ENCODE measurements around the gene RUNX2. TPM values are rescaled to one million over a fixed set of nuclear protein-coding genes. Genes with fewer than 3 reads are reported as not detected.

The RUNX2 gene
- total RNA-seq, 4 donors from 2014 or later: 0.26 to 6.2 (median 2.1) TPM

DNA sequence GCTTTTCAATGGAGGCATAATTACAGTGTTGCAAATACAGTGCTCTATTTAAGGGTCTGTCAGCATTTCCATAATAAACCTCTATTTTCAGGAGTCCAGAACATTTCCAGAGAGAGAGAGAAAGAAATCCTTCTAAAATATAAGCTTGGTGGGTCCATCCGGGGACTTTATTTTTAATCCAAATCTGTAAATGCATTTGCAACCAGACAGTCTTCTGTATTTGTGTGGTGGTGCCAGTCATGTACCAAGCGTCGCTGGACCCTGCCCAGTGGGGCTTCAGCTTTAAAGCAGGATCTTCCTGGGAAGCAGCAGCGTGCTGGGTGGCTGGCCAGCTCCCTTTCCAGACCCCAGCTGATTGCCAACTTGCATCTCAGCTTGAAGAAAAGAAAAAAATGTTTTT lies 306.1 kb downstream of the RUNX2 start:
- no peak overlapping the region for H3K4me3 ChIP-seq
- no peaks in the 10 kb centered on the region for H3K9me3 ChIP-seq
- no peak for DNase-seq
- H3K27ac ChIP-seq: no peak overlapping the region
- H3K36me3 ChIP-seq: no peaks in the 10 kb centered on the region
- intact Hi-C loops (cut with DNase I; ENCODE audit: low total_unique reads): no loop called here
- no peaks in the 10 kb centered on the region for H3K4me1 ChIP-seq
- no peaks in the 10 kb centered on the region for H3K27me3 ChIP-seq
- TF ChIP-seq POLR2A (IDR thresholded peaks at IDR 0.05): no peak

DNA sequence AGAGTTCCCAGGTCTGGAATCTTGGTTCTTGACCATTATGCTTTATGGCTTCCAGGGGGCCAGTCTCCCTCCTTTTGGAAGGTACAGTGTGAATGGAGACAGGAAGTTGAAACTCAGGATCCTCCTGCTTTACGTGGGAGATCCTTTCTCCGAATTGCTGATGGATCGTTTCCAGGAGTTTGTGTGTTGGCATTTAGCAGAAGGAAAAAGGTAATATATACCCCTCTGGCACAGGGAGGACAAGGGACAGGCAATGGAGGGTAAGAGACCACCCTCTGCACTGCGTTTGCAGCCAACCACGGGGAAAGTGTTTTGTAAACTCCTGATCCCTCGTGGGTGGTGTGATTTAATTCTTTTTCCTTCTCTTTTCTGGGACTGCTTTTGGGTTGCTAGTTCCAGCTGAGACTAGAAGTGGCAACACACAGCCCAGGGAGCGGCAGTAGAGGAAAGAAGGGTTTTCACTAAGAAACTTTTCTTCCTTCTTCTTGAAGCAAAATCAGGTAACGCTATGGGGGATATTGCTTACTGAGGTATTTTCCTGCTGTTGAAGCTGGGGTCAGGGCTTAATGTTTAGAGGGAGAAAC lies 307.2 kb downstream of the RUNX2 start:
- H3K4me1 ChIP-seq: no peaks in the 10 kb centered on the region
- no peak overlapping the region for H3K4me3 ChIP-seq
- H3K27me3 ChIP-seq: no peaks in the 10 kb centered on the region
- intact Hi-C loops (cut with DNase I; ENCODE audit: low total_unique reads): no loop called here
- H3K27ac ChIP-seq: no peak overlapping the region
- TF ChIP-seq, protein P1, sequence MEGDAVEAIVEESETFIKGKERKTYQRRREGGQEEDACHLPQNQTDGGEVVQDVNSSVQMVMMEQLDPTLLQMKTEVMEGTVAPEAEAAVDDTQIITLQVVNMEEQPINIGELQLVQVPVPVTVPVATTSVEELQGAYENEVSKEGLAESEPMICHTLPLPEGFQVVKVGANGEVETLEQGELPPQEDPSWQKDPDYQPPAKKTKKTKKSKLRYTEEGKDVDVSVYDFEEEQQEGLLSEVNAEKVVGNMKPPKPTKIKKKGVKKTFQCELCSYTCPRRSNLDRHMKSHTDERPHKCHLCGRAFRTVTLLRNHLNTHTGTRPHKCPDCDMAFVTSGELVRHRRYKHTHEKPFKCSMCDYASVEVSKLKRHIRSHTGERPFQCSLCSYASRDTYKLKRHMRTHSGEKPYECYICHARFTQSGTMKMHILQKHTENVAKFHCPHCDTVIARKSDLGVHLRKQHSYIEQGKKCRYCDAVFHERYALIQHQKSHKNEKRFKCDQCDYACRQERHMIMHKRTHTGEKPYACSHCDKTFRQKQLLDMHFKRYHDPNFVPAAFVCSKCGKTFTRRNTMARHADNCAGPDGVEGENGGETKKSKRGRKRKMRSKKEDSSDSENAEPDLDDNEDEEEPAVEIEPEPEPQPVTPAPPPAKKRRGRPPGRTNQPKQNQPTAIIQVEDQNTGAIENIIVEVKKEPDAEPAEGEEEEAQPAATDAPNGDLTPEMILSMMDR (IDR thresholded peaks at IDR 0.05): no peak
- no peak for TF ChIP-seq POLR2A (IDR thresholded peaks at IDR 0.05)
- DNase-seq: no peak
- no peaks in the 10 kb centered on the region for H3K9me3 ChIP-seq
- H3K36me3 ChIP-seq: no peaks in the 10 kb centered on the region

DNA sequence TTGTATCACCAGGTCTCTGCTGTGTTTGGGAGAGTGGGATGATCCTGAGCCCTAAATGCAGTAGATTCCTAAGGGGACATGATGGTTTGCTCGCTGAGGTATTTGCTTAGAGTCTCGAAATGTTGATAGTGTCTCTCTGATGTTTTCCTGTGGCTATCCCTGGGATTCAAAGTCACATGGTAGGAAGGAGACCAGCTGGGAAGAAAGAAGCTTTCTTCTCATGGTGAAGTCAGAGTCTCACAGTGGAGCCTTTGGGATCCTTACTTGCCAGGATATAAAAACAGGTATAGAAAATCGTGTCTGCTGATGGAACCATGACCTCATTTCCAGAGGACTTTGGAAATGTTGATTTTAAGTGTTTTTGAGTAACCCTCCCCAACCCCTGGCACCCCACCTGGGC lies 308.9 kb downstream of the RUNX2 start:
- Histone ChIP-seq H3K4me1 (no peaks in the 10 kb centered on the region), H3K9me3 (no peaks in the 10 kb centered on the region), H3K27me3 (no peaks in the 10 kb centered on the region), H3K36me3 (no peaks in the 10 kb centered on the region), H3K4me3 (no peak overlapping the region), H3K27ac (no peak overlapping the region)
- no peak for DNase-seq
- intact Hi-C loops (cut with DNase I; ENCODE audit: low total_unique reads): no loop called here
- no peak for TF ChIP-seq POLR2A (IDR thresholded peaks at IDR 0.05)
- TF ChIP-seq, protein P1 (IDR thresholded peaks at IDR 0.05): no peak

DNA sequence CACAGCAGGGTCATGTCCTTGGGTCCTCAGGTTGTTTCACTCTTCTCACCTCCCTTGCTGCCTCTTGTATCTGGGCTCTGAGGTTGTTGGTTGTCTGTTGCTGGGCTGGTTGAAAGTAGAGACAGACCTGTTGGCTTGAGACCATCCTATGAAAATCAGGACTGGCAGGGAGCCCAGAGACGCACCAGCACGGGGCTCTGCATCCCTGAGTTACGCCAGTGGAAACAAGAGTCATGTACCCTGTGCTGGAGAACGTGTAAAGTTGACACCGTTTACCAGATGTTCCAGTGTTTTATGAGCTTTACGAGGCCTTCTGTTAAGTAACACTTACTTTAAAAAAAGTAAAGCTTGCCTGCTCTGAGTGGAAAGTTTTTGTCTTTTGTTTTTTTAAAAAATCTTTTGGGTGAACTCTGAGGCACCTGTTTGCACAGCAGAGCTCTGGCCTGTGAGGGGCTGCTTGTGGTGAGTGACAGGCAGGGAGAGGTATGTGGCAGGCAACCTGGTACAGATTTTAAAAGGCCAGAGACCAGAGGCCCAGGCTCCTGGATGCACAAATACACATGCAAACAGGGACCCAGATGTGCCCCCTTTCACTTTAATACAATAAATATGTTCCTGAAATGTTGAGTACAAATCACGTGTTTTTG lies 309.6 kb downstream of the RUNX2 start:
- TF ChIP-seq, protein P1 (IDR thresholded peaks at IDR 0.05): no peak
- TF ChIP-seq POLR2A (IDR thresholded peaks at IDR 0.05): no peak
- H3K4me3 ChIP-seq: no peak overlapping the region
- H3K4me1 ChIP-seq: no peaks in the 10 kb centered on the region
- intact Hi-C loops (cut with DNase I; ENCODE audit: low total_unique reads): no loop called here
- H3K27me3 ChIP-seq: no peaks in the 10 kb centered on the region
- no peak for DNase-seq
- H3K36me3 ChIP-seq: no peaks in the 10 kb centered on the region
- no peak overlapping the region for H3K27ac ChIP-seq
- no peaks in the 10 kb centered on the region for H3K9me3 ChIP-seq

DNA sequence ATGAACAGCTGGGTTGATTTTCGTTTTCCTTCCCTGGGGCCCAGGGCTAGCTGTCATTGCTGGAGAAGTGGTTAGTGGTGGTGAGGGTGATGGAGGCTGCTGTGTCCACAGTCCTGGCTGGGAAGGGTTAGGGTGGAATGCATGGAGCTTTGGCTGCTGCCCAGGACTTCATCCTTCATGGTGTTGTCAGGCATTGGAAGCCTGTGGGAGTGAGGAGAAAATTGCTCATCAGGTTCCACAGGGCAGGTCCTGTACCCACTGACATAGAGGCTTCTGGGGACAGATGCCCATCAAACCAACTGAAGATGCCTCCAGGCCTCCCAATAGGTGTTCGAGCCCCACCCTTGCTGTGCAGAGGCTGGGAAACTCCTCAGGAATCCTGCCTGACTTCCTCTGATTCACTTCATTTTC lies 312.0 kb downstream of the RUNX2 start:
- intact Hi-C loops (cut with DNase I; ENCODE audit: low total_unique reads): no loop called here
- Histone ChIP-seq H3K9me3 (no peaks in the 10 kb centered on the region), H3K27ac (no peak overlapping the region), H3K4me3 (no peak overlapping the region), H3K4me1 (no peaks in the 10 kb centered on the region), H3K27me3 (no peaks in the 10 kb centered on the region), H3K36me3 (no peaks in the 10 kb centered on the region)
- no peak for DNase-seq
- TF ChIP-seq, protein P1 (IDR thresholded peaks at IDR 0.05): no peak
- TF ChIP-seq POLR2A (IDR thresholded peaks at IDR 0.05): no peak

All from uterus (tissue), 4 donors.